Activated naive CD8-positive, alpha-beta T cell treated with anti-CD3 and anti-CD28 coated beads, Interleukin-2, amount 50 U/mL, for 16 hours (primary cell): ENCODE measurements around the gene PELI2.

Source experiments
- DNase-seq: peaks from one replicate; pipeline ENCODE4 v3.0.0-alpha.2; 2020; ENCODE audit warnings: low read depth, low spot score

PELI2 gene

DNA sequence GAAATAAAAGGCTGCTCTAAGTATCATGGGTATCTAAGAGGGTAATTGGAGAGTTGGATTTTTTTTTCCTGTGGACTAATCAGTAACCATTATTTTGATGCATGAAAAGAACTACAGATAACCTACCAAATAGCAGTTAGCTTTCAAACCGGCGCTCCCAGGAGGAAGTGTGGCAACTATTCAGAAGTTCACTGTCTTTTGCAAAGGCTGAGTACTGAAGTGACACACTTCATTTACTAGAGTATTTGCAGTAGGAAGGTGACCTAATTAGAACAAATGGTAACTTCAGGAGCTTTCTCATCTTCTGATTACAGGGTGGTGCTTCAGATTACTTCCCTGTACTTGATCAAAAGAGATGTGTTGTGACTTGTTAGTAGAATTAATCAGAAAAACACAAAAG is 87.7 kb downstream of the PELI2 start:
- no peak for DNase-seq

- DNase-seq, result no peak
These were observed 88.4 kb downstream of the PELI2 start for GRCh38 chr14:56206596-56206995.

DNA sequence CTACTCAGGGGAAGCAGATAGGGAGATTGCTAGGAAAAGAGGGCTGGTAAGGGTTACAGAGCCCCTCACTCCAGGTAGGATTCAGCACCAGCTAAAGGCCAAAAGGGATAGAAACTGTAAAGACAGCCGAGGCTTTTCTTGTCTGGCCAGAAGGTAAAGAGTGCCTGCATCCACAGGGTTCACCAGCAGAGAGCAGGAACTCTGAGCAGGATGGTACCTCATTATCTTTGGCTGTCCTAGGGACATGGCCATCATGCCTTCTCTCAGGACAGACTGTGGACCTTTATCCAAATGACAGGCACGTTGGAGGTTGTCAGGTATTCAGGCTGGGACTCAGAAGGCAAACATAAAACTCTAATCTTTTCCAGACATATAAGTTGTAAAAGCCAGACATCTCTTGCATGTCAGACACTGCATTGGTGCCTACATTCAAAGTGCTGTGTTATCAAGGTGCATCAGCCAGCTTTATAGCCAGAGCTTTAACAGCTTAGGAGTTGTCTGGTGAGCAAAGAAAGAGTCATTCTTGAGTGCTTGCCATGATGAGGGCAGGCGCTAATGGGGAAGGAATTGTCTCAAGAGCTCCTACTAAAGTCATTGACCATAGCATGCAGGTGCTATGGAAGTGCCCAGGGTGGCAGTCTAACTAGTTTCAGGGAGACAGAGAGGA is 89.5 kb downstream of the PELI2 start:
- DNase-seq, result no peak

- DNase-seq, result no peak
These were observed 90.3 kb downstream of the PELI2 start for GRCh38 chr14:56208520-56208919.

DNA sequence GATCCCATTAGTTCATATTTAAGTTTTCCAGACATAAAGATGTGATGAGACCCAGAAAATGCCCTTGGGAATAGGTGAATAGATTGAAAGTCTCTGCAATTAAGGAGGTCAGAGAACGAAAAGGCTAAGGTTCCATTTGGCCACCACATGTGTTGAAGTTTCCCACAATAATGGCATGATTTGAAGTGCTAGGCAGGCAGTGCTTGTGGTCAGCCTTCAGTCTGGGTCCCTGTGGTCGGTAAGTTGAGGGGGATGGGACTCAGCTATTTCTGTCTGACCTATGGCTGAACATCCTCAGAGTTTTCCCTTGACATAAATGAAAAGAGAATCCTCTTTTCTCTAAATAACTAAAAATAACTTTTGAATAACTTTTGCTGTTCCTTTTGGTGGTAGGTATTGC is 92.4 kb downstream of the PELI2 start:
- no peak for DNase-seq

- no peak for DNase-seq
These were observed 92.9 kb downstream of the PELI2 start for GRCh38 chr14:56211084-56211483.

DNA sequence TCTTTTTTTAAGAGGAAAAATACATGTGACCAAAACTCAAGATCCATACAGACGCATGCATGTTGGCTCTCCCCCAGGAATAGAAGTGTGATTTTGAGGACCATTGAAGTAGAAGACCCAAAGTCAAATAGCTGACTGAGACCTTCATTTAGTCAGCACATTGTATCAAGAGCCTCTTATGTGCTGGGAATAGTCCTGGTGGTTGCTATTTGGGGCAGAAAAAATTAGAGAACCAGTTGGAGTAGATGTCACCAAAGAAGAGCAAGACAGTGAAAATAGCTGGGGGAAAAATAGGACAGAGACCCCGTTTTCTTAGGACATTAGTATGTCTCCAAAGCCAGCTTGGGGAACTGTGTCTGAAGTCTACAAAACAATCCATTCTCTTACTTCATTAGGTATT is 93.6 kb downstream of the PELI2 start:
- DNase-seq, result no peak

DNA sequence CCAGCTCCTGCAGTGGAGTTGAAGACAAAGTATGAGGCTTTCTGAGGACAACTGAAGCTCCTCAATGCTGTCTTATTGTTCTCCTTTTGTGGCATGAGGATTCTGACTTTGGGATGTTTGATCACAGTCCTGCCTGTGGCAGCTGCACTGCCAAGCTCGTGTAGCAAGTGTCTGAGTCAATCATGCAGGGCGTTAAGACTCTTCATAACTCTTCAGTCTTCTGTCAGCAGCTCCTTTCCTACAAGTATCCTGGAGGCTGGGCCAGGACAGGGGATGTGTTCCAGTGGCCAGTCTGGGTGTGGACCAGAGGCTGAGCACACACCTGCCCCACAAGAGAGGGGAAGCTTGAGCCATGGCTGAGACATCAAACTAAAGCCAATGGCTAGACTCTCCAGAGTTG is 94.3 kb downstream of the PELI2 start:
- DNase-seq, result no peak

GRCh38 chr14:56213306-56213705 is 95.1 kb downstream of the PELI2 start:
- no peak for DNase-seq

- no peak for DNase-seq
These were observed 97.0 kb downstream of the PELI2 start for GRCh38 chr14:56215180-56215579.

GRCh38 chr14:56216626-56217379 is 98.6 kb downstream of the PELI2 start:
- no peak for DNase-seq

DNA sequence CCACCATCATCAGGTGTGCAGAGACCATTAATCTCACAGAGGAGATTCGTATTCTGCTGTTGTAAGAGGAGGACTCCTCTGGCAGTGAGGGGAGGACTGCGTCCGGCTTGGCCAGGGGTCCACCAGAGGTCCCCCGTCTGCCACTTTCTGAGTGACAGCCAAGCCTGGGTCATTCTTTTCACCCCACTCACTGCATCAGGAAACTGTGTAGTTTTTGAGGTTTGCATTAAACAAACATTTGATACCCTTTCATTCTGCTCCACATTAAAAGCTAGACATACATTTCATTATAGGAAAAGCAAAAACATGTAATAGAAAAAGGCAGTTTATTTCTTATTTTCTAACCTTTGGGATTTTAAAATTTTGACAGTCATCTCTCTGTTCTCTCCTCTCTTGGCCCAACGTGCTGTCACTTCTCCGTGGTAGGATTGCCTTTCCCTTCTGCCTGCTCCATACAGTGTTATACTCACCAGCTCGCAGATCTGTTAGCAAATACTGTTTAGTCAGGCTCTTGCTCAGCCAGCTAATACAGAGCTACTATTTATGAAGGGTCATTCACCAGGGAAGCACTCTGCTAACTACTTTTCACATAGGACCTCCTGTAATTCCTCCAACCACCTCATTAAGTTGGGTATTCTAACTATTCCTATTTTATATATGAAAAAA is 99.3 kb downstream of the PELI2 start:
- no peak for DNase-seq

DNA sequence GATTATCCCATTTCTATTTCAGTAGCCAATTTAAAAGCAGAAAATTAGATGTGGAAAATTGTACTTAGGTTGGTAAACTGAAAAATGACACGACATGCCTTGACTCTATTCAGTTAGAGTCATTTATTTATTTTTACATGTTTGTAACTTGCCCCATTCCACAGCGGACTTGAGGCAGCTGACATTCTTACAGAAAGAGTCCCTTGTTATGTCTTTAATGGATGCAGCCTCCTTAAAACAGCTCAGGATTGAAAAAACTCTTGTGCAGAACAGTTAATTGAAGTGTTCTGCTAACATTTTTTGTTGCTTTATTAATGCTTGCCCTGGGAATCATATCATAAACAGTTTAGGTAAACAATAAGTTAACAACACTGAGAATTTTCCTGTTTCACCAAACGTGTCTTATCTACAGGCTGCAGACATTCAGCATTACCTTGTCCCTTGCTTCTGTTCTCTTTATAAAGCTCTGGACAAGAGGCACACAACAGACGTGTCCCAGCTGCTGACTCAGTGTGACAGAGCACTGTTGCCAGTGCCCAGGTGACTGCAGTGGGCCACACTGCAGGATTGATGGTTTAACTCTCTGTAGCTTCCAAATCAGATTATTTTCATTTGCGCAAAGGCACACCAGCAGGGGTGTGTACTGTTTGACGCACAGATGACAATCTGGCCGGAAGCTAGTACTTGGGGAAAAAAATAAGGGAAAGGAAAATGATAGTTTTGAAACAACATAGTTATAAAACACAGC is 101.6 kb downstream of the PELI2 start:
- DNase-seq, result no peak

DNA sequence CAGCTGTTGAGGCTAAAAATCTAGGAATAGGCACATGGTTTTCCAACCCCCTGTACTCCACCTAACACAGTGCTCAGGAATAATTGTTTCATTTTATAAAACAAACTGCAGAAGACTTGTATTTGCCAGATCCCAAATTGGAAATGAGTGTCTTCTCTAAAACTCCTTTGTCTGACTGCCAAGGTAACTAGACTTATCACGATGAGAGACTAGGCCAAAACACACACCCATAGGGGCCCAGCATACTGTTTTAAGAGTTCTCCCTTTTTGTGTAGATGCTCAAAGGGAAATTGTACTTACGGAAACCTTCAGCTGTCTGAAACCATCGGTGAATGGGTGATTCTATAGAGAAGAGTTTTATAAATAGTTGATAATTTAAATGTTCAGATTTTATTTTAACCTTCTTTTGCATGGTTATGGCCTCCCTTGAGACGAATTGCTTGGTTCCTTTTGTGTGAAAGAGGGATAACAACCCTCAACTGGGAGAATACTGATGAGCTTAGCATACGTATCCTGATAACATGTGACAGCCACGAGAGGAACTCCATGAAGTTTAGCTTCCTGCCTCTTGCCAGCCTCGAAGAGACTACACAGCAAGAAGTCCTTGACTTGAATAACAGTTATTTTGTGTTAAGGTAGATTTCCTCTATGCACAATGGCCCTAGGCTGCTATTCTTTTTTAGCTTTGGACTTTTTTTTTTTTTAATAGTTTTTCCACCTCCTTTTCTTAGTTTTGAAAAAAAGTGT is 103.3 kb downstream of the PELI2 start:
- DNase-seq, result no peak

GRCh38 chr14:56224229-56224628 is 106.0 kb downstream of the PELI2 start:
- DNase-seq, result no peak

DNA sequence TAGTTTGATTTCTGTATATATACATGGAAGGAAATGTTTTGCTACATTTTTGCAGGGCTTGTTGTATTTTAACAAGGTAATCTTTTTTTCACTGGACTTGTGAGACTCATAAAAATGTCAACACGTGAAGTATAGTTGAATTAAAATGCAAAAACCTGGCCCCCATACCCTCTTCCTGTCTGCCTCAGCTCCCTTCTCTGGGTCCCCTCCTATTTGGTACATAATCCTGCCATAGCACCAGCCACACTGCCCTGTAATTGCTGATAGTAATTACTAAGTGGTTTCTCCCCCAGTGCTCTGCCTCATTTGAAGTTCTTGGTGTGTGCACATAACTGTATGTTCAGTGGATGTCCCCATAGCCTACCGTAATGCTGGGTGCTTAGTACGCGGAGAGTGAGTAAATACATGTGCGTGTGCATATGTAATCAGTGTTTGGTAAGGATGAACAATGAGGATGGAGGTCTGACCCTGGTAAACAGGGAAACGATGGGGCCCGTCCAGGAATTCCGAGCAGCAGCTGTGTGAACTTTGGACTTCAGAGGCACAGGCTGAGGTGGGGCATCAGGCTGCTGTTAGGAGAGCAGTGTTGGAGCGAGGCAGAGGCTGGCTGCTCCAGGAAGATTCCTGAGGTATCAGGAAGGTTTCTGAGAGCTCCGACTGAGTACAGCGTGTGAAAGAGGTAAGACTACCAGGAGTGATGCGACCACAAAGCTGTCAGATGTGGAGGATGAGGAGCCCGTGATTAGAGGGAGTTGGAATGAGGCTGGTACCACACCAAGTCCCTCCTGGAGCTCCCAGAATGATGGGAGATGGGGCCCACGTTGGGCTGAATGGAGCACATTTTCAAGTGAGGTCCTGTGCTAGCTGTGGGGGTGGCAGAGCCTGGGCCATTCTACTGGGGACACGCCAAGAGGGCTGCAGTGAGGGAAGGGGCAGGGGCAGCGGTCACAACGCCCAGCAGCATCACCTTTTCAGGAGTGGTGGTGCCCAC is 106.8 kb downstream of the PELI2 start:
- no peak for DNase-seq

DNA sequence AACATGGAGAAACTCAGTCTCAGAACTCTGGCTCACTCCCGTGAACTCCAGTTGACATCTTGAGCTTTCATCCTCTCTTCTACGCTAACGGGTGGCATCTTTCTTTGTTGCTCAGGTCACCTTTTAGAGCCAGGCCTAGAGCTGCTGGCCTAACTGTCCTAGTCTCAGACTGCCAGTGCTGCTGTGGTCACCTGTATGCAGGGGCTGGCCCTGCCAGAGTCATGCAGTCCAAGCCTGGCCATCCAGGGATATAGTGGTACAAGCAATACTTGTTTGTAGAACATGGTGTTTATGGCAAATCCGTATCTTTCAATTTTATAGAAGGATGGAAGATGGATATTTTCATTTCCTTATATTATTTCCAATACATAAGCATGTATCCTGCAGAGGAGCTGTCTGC is 117.2 kb downstream of the PELI2 start:
- no peak for DNase-seq

GRCh38 chr14:56237398-56237797 is 119.2 kb downstream of the PELI2 start:
- no peak for DNase-seq

DNA sequence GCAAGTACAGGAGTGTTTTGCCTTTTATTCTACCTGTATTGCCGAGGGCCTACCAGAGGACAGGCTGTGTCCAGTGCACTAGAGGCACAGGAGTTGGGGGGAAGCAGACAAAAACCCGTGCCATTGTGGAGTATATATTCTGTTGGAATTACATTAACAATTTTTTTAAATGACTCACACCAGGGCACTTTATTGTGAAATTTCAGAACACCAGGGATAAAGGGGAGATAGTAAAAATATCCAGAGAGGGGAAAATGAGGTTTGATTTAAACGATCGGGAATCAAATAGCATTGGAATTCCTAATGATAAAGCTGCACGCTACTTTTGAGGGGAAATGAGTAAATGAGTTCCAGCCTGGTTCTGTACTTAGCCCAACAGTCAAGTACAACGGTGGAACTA is 123.2 kb downstream of the PELI2 start:
- DNase-seq, result no peak

DNA sequence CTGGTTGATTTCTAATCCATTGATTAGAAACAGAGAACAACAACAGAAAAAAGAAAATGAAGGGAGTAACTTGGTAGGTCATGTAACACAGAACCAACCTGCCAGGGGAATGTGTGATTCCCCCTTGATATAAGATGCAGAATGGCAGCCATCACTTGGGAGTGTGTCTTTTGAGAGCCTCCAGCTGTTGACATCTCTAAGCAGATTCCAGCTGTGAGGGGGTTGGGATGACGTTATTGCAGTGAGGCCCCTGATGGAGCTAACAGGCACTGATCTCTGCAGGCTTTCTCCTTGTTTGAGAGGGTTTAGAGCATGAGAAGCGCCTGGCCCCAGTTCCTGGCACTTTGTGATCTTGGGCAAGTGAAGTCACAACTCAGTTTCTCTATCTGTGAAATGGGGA is 124.9 kb downstream of the PELI2 start:
- no peak for DNase-seq
